ENCODE data around the gene TBKBP1. TPM values are rescaled to one million over a fixed set of nuclear protein-coding genes. Genes with fewer than 3 reads are reported as not detected.

TBKBP1 gene
- total and polyA plus RNA-seq, 2 donors from 2014 or later = 10.1 to 11.2 TPM

GRCh38 chr17:47649972-47650524, 43.9 kb upstream of the TBKBP1 start:
- H3K9ac ChIP-seq (ENCODE audit: low read length in 3 of 3) = no peak overlapping the region
- no peaks in the 10 kb centered on the region for H3K9me3 ChIP-seq (ENCODE audit: control insufficient read depth in 2 of 3, insufficient read depth in 1 of 3, low read length in 3 of 3)
- peaks cover 4 to 12% (median 4%) of the 10 kb centered on the region in 3 donors for H3K4me1 ChIP-seq (ENCODE audit: control insufficient read depth in 2 of 3, insufficient read depth in 2 of 3, low read depth in 1 of 3, low read length in 3 of 3)
- FAIRE-seq (no peak), DNase-seq (peak in 1 of 5 donors; percentile 89)
- no peak for TF ChIP-seq CTCF (IDR thresholded peaks at IDR 0.05; ENCODE audit: borderline replicate concordance, extremely low read depth, insufficient read depth)
- intact Hi-C loops (cut with DNase I) = no loop called here
- H3K36me3 ChIP-seq (ENCODE audit: control insufficient read depth in 2 of 3, insufficient read depth in 3 of 3, low read length in 3 of 3) = peaks cover 9 to 17% (median 14%) of the 10 kb centered on the region in 3 donors
- peak overlapping the region; percentile 85 to 91 for H3K27ac ChIP-seq (ENCODE audit: low read depth in 2 of 2, low read length in 2 of 2)
- H3K4me3 ChIP-seq (ENCODE audit: low read length in 3 of 3) = peak overlapping the region; percentile 48 to 67 (median 50)
- H3K27me3 ChIP-seq (ENCODE audit: control insufficient read depth, insufficient read depth, low read length) = no peaks in the 10 kb centered on the region

- no peaks in the 10 kb centered on the region for H3K27me3 ChIP-seq (ENCODE audit: control insufficient read depth, insufficient read depth, low read length)
- H3K9me3 ChIP-seq (ENCODE audit: control insufficient read depth in 2 of 3, insufficient read depth in 1 of 3, low read length in 3 of 3) = no peaks in the 10 kb centered on the region
- H3K4me3 ChIP-seq (ENCODE audit: low read length in 3 of 3) = peak overlapping the region; percentile 49 to 69 (median 56)
- H3K9ac ChIP-seq (ENCODE audit: low read length in 3 of 3) = peak overlapping the region in 2 of 3 donors; percentile 5 to 48
- H3K36me3 ChIP-seq (ENCODE audit: control insufficient read depth in 2 of 3, insufficient read depth in 3 of 3, low read length in 3 of 3) = peaks cover 16 to 21% (median 18%) of the 10 kb centered on the region in 3 donors
- peak overlapping the region; percentile 85 to 91 for H3K27ac ChIP-seq (ENCODE audit: low read depth in 2 of 2, low read length in 2 of 2)
- intact Hi-C loops (cut with DNase I) = no loop called here
- H3K4me1 ChIP-seq (ENCODE audit: control insufficient read depth in 2 of 3, insufficient read depth in 2 of 3, low read depth in 1 of 3, low read length in 3 of 3) = peaks cover 4 to 12% (median 4%) of the 10 kb centered on the region in 3 donors
- DNase-seq = peak; percentile 95 to 99 (median 97)
- FAIRE-seq = no peak
- TF ChIP-seq CTCF (IDR thresholded peaks at IDR 0.05; ENCODE audit: borderline replicate concordance, extremely low read depth, insufficient read depth) = peak; percentile 11
Measured at GRCh38 chr17:47650525-47651522, 43.1 kb upstream of the TBKBP1 start.

GRCh38 chr17:47651704-47652103, 42.3 kb upstream of the TBKBP1 start:
- H3K4me1 ChIP-seq (ENCODE audit: control insufficient read depth in 2 of 3, insufficient read depth in 2 of 3, low read depth in 1 of 3, low read length in 3 of 3) = peaks cover 4 to 12% (median 4%) of the 10 kb centered on the region in 3 donors
- no peak overlapping the region for H3K4me3 ChIP-seq (ENCODE audit: low read length in 3 of 3)
- intact Hi-C loops (cut with DNase I) = no loop called here

More at GRCh38 chr17:47651704-47652103, 42.3 kb upstream of the TBKBP1 start:
- DNase-seq (no peak), FAIRE-seq (no peak)
- peaks cover 16 to 27% (median 21%) of the 10 kb centered on the region in 3 donors for H3K36me3 ChIP-seq (ENCODE audit: control insufficient read depth in 2 of 3, insufficient read depth in 3 of 3, low read length in 3 of 3)
- no peak overlapping the region for H3K9ac ChIP-seq (ENCODE audit: low read length in 3 of 3)
- no peak overlapping the region for H3K27ac ChIP-seq (ENCODE audit: low read depth in 2 of 2, low read length in 2 of 2)
- no peaks in the 10 kb centered on the region for H3K27me3 ChIP-seq (ENCODE audit: control insufficient read depth, insufficient read depth, low read length)
- H3K9me3 ChIP-seq (ENCODE audit: control insufficient read depth in 2 of 3, insufficient read depth in 1 of 3, low read length in 3 of 3) = no peaks in the 10 kb centered on the region
- no peak for TF ChIP-seq CTCF (IDR thresholded peaks at IDR 0.05; ENCODE audit: borderline replicate concordance, extremely low read depth, insufficient read depth)
